NOMO-1 treated with DMSO at 0.1 percent for 48 hours (cell line): ENCODE data around the gene GPR35.
A peak's percentile ranks its signal among the peaks of the same experiment; 100 is the strongest.
"Not testable (repeated sequence)": the region's sequence is repeated elsewhere in the genome, so short reads cannot be mapped to it uniquely, and the experiment has no call there.

ENCODE experiments used
- DNase-seq: peaks from one replicate; lab custom pipeline; 2025; ENCODE audit not compliant: unreplicated experiment; lab: John Stamatoyannopoulos, UW

Gene GPR35

GRCh38 chr2:240602266-240603050 lies 22.8 kb upstream of the GPR35 start:
- DNase-seq, result no peak

DNA sequence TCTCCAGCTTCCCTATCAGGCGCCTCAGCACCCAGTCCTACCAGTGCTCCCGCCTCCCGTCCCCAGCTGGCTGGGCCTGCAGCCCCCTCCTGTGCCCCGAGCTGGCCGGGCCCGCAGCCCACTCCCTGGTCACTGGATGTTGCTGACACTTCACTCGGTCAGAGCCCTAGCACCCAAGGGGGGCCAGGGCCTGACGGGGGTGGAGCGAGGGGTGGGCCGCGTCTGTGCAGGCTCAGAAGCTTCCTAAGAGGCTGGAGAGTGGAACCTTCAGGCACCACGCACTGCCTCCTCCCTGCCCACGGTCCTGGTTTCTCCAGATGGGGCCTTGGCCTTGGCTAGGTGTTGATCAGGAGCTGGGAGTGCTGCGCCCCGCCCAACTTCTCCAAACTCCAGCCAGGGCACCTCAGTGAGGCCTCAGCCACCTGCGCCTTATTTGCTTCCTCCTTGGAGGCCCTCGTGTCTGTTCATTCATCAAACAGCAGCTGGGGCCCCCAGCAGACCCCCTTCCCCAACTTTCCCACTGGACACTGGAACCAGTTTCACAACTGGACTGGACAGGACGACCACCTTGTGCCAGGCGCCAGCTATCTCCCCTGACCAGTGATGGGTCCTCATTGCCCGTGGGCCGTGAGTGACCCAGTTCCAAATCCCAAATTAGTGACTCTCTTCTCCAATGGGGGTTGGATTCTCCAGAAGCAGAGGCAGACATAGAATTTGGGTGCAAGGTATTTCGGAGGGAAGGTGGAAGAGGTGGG lies 22.0 kb upstream of the GPR35 start:
- DNase-seq, result no peak

- no peak for DNase-seq
These were observed 21.4 kb upstream of the GPR35 start for GRCh38 chr2:240603846-240604245.

- DNase-seq, result peak; percentile 58
These were observed 20.9 kb upstream of the GPR35 start for GRCh38 chr2:240604291-240604938.

DNA sequence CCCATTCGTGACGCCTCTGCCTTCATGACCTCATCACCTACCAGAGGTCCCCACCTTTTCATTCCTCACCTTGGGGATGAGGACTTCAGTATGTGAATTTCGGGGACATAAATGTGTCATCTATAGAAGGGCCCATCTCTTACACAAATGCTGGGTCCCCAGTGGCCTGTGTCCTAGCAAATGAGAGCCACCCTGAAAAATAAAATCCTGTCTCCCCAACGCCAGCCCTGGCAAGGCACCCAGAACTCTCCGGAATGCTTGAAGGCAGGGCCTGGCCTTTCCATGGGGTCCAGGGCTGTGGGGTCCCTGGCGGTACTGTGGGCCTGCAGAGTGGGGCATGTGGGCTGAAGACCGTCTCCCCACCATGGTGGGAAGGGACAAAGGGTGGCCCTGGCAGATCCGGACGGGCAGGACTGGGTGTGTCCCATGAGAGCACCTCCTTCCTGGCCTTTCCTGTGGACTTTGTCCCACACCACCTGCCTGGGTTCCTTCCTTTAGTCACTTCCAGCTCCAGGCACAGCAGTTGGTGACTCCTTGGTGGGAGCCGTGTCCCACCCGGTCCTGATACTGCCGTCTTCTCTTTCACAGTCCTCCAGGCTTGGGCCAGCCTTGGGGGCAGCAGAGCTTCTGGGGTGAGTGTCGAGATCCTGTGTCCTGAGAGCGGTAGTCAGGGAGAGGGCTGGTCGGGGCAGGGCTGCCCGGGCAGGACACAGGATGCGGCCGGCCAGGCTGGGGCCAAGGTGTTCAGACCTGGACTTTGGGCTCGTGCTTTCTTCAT lies 20.2 kb upstream of the GPR35 start:
- DNase-seq, result no peak

DNA sequence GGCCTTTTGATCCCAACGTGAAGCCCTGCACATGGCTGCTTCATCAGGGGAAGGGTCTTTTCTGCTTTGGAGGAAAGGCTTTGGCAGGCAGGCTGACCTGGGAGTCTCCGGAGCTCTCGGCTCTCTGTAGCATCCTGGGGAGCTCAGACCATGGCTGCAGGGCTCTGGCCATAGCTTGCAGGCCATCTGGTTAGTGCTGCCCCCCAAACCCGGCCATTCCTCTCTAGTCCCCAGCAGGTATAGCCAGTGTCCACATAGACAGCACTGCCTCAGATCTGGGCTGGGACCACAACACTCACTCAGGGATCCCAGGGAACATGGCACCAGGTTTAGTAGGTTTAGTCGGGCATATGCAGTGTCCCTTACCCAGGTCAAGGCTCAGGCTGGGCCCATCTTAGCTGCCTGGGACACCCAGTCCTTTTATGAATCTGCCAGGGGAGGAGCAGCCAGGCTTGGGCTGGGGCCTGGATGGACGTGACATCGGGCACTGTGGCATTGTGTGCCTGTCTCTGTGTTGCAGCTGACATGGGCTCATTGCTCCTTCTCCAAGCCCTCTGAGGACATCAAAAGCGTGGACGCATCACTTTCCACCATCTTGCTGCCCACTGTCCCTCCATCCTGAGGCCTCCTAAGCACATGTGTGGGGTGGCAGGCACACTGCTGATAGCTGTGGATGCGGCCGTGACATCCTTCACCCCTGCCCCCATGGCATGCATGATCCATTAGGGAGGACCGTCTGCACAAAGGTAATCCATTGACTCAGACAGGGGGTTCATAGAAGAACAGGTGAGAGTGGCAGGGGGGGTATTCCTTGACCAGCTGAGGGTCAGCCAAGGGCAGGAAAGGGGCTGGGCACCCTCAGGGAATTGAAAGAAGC lies 19.2 kb upstream of the GPR35 start:
- no peak for DNase-seq

GRCh38 chr2:240611601-240612210 lies 13.6 kb upstream of the GPR35 start:
- peak; percentile 76 for DNase-seq

- DNase-seq, result no peak
These were observed 11.5 kb upstream of the GPR35 start for GRCh38 chr2:240613781-240614180.

GRCh38 chr2:240614391-240614790 lies 10.9 kb upstream of the GPR35 start:
- DNase-seq, result no peak

DNA sequence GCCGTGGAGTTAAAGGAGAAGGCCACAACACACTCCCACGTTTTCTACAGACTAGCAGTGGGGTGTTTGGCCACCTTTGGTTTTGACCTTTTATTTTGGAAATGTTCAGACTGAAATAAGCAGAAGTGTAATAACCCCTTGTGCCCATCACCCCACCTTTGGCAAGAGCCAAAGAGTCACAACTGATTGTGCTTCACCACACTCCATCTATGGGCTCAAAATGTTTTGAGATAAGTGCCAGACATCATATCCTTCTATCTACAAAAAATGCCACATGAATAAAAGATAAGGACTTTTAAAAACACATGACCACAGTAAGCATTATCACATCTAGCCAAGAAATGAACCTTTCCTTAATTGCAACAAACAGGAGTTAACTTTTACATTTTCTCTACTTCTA lies 9.9 kb upstream of the GPR35 start:
- no peak for DNase-seq

GRCh38 chr2:240615820-240616547 lies 9.3 kb upstream of the GPR35 start:
- DNase-seq, result no peak

DNA sequence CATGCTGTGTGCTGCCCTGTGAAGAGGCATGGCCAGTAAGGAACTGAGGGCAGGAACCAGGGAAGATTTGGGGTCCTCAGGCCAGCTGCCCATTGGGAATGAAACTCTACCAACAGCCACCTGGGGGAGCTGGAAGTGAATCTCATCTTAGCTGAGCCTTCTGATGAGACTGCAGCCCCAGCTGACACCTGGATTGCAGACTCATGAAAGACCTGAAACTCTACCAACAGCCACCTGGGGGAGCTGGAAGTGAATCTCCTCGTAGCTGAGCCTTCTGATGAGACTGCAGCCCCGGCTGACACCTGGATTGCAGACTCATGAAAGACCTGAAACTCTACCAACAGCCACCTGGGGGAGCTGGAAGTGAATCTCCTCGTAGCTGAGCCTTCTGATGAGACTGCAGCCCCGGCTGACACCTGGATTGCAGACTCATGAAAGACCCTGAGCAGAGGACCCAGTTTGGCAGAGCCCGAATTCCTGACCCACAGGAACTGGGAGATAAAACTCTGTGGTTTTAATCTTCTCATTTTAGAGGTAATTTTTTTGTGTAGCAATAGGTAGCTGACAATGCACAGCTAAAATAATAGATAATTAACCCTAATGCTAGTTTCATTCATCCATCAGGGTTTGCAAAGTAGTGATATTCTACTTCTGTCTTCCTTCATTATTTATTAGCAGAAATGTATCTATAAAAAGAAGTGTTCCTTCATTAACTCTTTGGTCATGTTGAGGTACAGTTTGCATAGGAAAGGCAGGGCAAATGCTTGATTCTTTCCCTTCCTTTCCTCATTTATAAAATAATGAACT lies 8.2 kb upstream of the GPR35 start:
- not testable (repeated sequence) for DNase-seq

DNA sequence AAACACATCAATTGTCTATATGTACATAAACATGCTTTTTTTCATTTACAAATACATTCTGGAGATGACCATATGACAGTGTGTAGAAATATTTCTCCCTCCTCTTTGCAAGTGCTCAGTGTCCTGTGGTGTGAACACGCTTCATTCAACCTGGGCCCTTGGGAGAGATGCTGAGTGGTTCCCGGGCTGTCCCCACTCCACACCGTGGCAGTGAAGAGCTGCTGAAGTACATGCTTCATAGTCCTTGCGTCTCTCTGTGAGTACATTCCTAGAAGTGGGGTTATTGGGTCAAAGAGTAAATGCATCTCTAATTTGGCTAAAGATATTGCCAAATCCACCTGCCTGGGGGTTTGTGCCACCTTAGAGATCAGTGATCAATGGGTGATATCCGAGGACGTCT lies 6.5 kb upstream of the GPR35 start:
- DNase-seq, result no peak

DNA sequence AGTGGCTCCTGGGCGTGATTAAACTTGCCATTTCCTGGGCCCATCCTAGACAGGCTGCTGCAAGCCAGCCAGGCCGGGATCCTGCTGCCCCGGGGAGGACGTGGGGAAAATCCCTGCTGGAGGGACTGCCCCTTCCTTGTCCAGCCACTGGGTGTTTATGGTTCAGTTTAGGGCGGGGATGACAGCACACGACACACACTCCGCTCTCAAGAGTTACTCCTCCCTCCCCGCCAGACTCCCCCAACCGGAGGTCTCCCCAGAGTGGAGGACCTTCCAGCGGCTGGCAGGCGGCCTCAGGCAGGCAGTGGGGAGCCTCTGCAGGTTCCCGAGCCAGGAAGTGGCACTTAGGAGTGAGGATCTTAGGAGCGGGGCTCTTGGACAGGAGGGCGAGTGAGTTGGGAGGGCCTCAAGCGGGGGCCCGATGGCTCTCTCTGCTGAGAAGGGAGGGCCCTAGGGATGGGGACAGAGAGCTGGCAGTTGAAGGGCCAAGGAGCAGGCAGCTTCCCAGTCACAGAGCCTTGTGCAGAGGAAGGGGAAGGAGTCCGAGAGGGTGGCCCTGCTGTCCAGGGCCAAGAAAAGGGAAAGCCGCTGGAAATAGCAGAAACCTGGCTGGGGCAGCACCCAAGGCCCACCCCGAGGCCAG lies 5.7 kb upstream of the GPR35 start:
- DNase-seq, result no peak

DNA sequence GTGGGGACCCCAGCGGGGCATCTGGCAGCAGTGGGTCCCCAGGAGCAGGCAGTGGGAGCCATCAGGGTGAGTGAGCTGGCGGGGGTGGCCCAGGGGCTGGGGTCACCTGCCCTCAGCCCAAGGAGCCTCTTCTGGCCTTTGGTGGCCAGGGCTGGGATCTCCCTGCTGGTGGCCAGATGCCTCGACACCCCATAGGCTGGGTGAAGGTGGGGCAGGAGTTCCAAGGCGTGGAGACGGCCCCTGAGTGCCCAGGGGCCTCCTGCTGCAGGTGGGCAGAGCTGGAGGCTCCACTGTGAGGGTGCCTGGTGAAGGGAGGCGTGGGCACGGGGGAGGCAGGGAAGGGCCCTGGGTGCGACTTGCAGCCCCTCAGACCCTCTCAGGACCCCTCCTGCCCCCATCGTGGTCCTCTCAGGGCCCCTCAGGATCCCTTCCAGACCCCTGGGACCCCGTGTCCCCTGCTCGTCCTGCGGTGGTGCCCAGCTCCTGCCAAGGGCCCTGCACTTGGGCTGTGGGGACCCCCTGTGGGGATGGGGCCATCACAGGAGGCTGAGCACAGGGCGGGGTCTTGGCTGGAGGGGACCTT lies 5.0 kb upstream of the GPR35 start:
- no peak for DNase-seq

DNA sequence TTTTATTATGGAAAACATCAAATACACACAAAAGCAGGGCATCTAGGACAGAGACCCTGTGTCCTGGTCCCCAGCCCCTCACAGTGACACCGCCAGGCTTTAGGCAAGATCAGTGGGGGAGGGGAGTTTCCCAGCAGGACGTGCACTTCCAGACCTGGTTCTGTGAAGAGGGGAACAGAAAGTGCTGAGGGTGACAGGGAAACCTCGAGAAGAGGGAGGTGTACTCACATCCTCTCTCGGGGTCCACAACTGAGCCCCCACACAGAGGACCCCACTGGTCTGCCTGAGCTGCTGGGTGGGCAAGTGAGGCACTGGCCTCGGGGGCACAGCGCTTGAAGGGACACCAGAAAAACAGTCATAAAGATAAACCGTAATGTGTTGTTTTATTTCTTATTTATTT lies 4.4 kb upstream of the GPR35 start:
- peak; percentile 12 for DNase-seq

DNA sequence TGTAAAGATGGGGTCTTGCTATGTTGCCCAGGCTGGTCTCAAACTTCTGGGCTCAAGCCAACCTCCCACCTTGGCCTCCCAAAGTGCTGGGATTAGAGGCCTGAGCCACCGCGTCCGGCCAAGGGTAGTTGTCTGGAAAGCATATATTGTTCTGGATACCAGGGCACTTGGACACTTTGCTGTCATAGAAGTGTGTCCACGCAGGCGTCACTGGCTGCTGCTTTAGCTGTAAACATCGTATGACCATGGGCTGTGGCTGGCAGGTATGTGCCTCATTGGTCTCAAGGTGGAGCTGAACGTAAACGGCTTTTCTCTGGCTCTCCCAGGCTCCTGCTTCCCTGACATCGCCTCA lies 3.2 kb upstream of the GPR35 start:
- DNase-seq, result no peak
